HK-2 (cell line): Measurements from ENCODE around the gene SMIM1.
A peak's percentile ranks its signal among the peaks of the same experiment; 100 is the strongest.

Experiments
- DNase-seq: peaks from one replicate; pipeline ENCODE4 v3.0.0-alpha.2; 2018; ENCODE audit not compliant: unreplicated experiment

SMIM1 gene, protein sequence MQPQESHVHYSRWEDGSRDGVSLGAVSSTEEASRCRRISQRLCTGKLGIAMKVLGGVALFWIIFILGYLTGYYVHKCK

DNA sequence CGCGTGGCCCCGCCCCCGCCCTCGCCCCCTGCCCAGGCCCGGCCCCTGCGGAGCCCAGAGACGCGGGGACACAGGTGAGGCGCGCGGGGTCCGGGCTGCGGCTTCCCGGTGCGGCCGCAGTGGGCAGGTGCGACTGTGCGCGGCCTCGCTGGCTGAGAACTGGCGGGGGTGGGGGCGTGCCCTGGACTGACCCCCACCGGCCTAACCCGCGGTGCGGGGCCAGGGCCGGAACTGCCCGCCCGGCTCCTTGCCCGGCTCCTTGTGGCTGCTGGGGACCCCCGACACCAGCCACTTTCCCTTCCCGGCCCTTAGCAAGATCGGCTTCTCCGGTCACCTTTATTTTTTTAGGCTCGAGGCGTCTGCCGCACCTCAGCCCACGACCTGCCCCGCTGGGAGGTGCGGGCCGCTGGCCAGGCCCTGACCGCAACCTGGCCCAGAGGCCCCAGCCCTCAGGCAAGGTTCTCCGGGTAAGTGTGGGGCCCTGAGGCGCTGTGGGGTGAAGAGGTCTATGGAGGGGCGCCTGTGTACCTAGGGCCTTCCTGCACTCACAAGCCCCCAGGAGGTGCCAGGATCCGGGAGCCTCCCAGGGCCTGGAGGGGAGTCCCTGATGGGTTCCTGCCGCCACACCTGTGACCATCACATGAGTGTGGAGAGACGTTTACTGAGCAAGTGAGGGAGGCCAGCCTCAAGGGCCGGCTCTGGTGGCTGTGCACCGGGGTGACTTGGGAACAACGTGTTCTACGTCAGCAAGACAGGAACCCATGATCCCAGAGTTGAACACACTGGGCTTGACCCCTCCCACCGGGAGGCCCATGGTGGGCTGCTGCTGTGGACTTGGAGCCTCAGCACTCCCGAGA, at the start of gene SMIM1:
TSS of gene SMIM1 (plus strand) at position 35 of the 857 bp plus-strand sequence. CDS start 2,625 bp downstream, outside the sequence.
- no peak for DNase-seq

DNA sequence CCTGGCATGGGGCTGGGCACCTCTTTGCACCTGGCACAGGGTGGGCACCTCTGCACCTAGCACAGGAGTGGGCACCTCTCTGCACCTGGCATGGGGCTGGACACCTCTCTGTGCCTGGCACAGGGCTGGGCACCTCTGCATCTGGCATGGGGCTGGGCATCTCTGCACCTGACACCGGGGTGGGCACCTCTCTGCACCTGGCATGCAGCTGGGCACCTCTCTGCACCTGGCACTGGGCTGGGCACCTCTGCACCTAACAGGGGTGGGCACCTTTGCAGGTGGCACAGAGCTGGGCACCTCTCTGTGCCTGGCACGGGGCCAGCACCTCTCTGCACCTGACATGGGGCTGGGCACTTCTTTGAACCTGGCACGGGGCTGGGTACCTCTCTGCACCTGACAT, 49.7 kb upstream of the SMIM1 start:
- DNase-seq, result no peak

DNA sequence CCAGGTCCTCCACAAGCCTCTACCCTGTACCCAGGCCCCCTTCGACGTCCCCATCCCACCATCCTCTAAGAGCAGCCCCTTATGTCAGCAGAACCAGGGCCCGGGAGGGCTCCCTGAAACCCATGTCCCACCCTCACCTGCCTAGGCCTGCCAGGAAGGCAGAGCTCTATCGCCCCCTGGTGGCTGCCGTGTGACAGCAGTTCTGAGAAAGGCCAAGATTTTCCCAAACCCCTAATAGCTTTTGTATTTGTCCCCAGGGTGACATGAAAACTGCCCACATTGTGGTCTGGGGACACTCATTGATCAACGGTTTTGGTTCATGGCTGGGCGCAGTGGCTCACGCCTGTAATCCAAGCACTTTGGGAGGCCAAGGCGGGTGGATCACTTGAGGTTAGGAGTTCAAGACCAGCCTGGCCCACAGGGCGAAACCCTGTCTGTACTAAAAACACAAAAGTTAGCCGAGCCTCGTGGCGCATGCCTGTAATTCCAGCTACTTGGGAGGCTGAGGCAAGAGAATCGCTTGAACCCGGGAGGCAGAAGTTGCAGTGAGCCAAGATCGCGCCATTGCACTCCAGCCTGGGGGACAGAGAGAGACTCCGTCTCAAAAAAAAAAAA, 48.0 kb upstream of the SMIM1 start:
- DNase-seq, result peak; percentile 69

DNA sequence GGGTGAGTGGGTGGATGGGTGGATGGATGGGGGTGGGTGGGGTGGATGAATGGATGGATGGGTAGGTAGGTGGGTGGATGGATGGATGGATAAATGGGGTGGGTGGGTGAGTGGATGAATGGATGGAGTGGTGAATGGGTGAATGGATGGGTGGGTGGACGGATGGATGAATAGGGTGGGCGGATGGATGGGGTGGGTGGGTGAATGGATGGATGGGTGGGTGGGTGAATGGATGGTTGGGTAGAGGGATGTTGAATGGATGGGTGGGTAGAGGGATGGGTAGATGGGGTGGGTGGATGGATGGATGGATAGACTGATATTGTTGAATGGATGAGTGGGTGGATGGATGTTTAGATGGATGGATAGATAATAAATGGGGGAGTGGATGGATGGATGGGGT, 47.2 kb upstream of the SMIM1 start:
- DNase-seq, result no peak

DNA sequence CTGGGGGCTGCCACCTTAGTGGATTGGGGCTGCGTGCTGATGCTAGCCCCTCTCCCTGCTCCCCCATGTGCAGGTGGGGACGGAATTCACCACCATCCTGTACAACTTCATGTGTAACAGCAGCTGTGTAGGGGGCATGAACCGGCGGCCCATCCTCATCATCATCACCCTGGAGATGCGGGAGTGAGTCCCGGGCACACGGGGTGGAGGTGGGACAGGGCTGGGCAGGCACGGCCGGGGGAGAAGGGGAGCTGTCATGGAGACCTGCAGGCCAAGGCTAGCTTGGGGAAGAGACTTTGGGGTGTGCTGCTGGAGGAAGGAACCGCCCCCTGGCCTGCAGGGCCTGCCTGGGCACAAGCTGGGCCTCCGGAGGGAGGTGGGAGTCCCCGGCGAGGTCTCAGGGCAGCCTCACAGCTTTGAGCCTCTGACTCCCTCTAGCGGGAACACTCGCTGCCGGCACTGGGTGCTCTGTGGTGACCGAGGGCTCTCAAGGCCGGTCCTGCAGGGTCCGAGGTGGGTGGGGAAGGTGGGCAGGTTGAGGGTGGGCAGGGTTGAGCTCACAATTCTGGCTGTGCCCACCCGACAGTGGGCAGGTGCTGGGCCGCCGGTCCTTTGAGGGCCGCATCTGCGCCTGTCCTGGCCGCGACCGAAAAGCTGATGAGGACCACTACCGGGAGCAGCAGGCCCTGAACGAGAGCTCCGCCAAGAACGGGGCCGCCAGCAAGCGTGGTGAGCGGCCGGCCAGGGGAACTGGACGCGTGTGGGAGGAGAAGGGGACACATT, 45.3 kb upstream of the SMIM1 start:
- DNase-seq, result no peak

DNA sequence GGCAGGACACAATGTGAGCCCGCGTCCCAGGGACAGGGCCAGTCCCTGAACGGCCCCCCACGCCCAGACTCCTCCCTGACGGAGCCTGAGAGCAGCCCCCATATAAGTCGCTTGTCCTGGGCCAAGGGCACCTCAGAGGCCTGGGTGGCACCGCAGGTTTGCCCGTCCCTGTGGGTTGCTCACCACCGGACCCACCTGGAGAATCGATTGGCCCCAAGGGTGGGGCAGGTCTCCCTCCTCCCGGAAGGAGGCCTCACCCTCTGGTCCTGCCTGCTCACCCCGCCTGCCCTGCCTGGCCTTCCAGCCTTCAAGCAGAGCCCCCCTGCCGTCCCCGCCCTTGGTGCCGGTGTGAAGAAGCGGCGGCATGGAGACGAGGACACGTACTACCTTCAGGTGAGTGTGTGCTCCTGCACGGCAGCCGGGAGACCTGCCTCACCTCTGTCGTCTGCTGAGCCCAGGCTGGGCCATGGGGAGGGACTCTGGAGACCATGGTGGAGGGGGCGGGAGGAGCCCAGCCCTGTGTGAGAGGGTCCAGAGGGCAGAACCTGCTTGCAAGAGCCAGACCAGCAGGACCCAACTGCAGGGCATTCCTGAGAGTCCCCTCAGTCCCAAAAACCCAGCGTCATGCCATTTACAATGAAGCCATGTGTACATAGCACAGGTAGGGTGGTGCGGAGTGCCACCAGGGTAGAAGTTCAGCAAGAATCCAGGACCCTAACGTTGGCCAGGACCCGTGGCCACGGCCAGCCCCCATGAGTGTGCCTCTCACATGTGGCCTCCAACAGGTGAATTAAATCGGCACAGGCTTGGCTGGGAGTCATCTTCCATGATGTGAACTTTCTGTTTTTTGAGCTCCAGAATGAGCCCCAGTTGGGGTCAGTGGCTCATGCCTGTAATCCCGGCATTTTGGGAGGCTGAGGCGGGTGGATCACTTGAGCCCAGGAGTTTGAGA, 44.4 kb upstream of the SMIM1 start:
- no peak for DNase-seq

DNA sequence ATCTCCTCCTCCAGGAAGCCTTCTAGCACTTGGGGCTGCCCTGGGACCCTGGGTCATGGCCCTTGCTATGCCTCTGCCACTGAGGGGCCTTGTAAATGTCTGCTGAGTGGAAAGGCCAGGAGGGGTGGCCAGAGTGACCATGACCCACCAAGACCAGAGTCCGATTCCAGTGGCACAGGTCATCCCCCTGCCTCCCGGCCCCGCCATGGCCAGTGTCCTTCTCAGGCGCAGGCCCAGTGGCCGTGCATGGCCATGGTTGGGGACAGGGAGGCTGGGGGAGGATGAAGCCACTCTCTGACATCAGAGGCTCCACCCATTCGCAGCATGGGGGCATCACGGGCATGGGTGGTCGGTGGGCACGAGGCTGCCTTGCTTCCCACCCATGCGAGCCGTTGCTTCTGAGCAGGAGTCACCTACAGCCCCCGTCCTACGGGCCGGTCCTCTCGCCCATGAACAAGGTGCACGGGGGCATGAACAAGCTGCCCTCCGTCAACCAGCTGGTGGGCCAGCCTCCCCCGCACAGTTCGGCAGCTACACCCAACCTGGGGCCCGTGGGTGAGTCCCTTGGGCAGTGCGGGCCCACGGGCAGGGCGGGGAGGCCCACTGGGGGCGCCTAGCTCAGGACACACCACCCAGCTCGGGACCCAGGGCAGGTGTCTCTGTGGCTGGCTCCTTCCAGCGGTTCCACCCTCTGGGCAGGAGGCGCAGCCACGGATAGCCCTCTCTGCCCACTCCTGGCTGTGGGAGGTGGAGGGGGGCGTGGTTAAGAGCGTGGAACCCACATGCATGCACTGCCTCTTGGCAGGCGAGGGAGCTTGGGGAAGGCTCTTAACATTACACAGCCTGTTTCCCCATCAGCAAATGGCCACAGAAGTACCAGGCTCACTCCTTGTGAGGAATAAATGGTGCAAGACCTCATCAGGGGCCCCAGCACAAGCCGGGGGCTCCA, 42.7 kb upstream of the SMIM1 start:
- no peak for DNase-seq

DNA sequence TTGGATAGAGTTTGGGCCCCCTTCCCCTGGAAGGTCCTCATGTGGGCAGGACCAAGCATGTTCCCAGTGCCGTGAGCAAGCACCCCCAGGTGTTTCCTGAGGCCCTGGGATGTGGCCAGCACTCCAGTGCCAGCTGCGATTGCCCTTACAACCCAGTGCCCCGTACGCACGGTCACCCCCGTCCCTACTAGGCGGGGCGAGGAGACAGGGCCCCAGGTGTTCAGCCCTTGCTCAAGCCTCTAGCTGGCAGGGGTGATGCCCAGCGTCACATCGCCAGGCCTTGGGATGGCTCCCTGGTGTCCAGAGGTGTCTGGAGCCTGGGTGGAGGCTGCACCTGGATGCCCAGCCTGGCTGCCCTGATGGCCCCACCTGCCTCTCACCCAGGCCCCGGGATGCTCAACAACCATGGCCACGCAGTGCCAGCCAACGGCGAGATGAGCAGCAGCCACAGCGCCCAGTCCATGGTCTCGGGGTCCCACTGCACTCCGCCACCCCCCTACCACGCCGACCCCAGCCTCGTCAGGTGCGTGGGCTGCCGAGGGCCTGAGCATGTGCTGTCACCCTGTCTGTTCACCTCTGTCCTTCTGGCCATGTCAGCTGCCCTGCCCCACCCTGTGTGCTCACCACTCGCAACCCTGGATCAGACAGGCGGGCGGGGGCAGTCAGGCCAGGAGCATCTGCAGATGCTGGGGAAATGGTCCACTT, 41.9 kb upstream of the SMIM1 start:
- no peak for DNase-seq

DNA sequence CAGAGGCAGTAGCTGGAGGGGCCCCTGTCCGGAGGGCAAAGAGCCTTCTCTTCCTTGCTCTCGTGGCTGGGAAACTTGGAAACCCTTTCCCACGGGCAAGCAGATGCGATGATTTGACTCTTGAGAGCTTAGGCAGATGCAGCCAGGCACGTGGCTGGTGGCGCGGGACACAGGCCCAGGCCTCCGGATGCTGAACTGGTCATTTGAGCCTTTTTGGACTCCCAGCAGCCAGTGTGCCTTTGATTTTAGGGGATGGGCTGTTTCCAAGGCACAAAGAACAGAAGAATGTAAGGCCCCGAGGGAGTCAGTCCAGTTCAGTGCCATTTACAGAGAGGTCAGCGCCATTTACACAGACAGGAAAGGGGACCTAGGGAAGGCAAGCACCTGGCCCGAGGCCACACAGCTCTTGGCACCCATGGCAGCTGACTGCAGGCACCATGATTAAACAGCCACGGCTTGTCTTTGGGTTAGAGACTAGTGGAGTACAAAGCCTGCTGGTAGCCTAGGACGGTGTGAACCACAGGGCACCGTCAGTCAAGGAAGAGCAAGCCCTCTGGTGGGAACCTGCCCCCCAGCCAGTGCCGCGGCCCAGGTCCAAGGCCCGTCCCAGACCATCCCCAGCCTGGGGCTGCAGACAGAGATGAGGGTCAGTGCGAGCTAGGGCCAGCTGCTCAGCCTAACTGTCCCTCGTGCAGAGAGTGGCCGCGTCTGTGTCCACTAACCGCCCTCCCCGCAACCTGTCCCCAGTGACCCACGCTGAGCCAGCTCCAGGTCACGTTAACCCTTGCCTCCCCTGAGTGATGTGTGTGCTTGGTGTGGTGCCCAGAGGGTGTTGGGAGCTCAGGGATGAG, 40.7 kb upstream of the SMIM1 start:
- DNase-seq, result no peak

DNA sequence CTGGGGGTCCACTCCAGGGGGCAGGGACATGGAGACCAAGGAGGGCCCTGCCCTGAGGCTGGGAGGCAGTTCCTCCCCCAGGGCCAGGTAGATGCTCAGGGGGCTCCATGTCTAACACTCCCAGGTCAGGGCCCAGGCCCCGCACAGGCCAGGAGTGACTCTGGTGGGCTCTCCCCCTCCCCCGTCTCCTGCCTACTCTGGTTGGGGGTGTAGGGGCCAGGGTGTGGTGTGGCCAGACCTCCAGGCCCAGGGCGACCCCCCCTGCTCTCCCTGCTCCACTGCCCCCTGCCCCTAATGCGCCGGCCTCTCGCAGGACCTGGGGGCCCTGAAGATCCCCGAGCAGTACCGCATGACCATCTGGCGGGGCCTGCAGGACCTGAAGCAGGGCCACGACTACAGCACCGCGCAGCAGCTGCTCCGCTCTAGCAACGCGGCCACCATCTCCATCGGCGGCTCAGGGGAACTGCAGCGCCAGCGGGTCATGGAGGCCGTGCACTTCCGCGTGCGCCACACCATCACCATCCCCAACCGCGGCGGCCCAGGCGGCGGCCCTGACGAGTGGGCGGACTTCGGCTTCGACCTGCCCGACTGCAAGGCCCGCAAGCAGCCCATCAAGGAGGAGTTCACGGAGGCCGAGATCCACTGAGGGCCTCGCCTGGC, 40.0 kb upstream of the SMIM1 start:
- no peak for DNase-seq

DNA sequence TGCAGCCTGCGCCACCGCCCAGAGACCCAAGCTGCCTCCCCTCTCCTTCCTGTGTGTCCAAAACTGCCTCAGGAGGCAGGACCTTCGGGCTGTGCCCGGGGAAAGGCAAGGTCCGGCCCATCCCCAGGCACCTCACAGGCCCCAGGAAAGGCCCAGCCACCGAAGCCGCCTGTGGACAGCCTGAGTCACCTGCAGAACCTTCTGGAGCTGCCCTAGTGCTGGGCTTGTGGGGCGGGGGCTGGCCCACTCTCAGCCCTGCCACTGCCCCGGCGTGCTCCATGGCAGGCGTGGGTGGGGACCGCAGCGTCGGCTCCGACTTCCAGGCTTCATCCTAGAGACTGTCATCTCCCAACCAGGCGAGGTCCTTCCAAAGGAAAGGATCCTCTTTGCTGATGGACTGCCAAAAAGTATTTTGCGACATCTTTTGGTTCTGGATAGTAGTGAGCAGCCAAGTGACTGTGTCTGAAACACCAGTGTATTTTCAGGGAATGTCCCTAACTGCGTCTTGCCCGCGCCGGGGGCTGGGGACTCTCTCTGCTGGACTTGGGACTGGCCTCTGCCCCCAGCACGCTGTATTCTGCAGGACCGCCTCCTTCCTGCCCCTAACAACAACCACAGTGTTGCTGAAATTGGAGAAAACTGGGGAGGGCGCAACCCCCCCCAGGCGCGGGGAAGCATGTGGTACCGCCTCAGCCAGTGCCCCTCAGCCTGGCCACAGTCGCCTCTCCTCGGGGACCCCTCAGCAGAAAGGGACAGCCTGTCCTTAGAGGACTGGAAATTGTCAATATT, 39.3 kb upstream of the SMIM1 start:
- no peak for DNase-seq

DNA sequence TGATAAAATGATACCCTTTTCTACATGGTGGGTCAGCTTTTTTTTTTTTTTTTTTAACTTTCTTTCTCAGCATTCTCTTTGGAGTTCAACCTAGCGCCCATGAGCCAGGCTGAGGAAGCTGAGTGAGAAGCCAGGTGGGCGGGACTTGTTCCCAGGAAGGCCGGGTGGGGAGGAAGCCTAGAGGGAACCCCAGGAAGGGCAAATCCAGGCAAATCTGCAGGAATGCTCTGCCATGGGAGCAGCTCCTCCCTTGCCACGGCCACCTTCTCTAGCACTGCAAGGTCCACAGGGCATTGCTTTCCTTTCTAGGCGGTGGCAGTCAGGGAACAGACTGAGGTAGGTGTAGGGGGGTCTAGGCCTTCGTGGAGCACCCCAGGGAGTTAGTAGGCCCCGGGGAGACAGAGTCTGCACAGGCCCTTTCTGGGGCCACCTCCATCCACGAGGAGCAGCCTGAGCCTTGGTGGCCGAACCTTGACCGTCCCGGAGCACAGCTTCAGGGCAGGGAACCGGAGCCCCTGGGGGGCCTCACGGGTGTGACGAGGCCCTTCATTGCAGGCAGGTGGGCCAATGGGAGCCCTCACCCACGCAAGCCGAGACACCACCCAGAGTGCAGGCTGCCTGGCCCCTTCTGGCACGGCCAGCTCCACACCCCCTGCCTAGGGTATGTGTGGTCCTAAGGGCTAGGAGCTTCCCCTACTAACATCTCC, 38.5 kb upstream of the SMIM1 start:
- DNase-seq, result no peak

DNA sequence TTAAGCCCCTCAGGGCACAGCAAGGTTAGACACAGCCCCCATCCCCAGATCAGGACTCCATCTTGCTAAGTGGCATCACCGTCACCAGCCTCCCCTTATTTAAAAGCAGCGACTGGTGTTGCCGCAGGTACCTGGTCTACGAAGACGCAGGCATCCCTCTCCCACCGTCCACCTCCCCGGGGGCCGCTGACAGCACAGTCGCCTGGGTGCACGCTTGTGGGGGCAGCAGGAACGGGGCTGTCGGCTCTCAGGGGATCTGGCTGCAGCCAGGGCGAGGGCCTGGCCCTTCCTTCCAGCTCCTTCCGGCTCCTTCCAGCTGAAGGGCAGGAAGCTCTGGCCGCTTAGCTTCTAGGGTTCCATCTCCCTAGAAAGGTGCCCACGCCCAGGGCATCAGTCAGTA, 37.9 kb upstream of the SMIM1 start:
- DNase-seq, result no peak

DNA sequence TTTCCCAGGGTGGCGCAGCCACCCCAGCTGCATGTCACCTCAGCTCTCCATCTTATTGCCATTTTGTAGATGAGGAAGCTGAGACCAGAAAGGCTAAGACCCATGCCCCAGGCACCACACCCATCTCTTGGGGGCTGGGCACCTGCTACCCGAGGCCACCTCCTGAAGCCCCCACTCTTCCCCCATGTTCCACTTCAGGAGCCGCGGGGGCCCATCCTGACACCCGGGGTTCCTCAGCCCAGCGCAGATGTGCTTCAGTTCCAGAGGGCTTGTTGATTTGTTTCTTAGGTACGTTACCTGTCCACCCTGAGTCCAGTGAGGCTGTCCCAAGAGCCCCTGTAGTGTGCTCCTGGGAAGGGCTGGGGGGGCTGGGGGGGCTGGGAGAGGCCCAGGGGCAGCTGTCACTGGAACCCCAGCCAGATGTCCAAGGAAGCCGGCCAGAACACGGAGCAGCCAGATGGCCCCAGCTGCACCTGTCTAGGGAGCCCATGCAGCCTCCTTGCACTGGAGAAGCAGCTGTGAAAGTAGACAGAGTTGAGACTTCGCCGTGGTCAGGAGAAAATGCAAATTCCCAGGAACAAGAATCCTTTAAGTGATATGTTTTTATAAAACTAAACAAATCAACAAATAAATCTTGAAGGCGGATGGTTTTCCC, 37.4 kb upstream of the SMIM1 start:
- DNase-seq, result no peak

DNA sequence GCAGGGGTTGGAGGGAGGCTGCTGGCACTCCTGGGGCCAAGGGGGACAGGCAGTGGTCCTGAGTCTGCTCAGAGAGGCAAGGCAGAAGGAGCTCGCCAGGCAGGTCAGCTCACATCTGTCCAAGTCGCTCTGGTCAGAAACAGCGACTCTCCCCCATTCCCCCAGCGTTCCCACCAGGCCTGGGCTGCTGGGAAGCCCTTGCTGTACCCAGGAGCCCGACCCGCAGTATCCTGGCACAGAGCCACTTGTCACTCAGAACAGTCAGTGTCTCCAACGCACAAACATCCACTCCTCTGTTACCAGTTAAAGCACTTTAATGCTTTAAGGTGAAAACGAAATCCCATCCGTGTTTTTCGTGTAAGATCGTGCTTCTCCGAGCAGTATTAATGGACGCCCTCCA, 36.9 kb upstream of the SMIM1 start:
- DNase-seq, result no peak

DNA sequence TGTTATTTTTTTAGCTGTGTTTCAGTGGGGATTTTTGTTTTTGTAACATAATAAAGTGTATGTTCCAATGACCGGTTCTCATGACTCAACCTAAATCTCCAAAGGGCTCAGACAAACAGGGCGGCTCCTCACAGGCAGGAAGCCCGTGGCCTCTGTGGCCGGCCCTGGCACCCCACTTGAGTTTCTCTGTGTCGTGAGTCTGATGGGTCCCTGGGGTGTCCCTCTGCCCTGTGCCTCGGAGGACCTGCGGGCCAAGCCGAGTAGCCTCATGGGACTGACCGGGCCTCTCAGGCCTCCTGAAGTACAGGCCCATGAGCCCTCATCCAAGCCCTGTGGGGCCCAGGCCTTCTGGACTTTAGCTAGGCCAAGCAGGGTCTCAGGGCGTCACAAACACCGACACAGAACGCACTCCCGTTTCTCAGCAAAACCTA, 36.4 kb upstream of the SMIM1 start:
- DNase-seq, result no peak
